DMS 273 (cell line): ENCODE data around the gene GPC5.

Experiments used
- DNase-seq: peaks from one replicate; lab custom pipeline; 2025; ENCODE audit not compliant: unreplicated experiment; lab: John Stamatoyannopoulos, UW

GPC5 gene

DNA sequence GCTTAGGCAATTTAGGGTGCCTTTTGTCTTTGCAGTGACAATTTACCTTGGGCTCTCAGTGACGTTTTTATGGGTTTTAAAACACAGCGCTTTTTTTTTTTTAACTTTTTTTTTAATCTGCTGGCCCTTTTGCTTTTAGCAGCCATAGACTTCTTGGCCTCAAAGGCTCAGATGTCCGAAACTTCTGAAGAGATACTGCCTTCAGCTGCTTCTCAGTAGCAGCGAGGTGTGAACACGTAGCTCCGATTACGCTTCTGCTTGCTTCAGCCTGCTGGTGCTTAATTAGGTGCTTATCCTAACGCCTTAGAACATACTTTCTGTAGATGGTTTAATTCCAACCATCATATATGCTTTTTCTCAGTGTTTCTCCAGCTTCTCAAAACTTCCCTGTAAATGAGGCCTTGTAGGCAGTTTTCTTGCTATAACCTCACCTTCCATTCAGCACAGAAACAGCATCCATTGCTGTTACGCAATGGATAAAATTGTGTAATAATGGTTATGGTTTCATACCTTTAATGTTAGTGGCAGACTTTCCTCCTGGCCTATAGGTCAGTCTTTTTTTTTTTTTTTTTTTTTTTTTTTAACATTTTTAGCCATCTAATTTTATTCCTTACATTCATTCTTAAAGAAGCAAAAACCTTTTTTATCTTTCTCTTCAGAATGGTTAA, 723.9 kb downstream of the GPC5 start:
- no peak for DNase-seq

- no peak for DNase-seq
Measured at GRCh38 chr13:92126399-92126798, 728.0 kb downstream of the GPC5 start.

GRCh38 chr13:92135509-92135908, 737.1 kb downstream of the GPC5 start:
- DNase-seq = no peak

DNA sequence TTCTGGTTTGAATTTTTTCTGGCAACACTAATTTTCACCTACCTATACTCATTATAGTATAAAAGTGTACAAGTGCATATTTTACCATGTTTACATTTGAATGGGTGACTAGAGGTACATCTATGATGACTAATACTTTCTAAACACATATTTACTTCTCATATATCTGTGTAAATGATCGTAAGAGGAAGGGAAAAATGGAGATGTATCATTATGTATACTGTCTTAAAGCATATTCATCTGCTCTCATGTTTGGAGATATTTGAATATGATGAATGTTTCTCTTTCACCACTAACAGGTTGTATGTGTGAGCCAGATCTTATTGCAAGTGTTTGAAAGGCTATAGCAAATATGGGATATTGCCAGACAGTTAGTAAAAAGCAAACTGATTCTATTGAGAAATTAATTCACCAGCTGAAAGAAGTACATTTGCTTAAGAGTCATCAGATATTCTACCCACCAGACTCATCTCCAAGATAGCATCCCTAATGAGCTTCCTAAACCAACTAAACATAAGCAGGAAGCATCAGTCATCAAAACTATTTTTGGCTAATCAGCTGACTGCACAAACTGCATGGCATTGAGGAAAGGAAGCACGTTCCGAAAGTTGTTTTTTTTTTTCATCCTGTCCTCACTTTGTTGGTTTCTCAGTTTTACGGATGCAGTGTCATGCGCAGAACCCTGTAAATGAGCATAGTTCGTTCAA, 738.2 kb downstream of the GPC5 start:
- DNase-seq = no peak

DNA sequence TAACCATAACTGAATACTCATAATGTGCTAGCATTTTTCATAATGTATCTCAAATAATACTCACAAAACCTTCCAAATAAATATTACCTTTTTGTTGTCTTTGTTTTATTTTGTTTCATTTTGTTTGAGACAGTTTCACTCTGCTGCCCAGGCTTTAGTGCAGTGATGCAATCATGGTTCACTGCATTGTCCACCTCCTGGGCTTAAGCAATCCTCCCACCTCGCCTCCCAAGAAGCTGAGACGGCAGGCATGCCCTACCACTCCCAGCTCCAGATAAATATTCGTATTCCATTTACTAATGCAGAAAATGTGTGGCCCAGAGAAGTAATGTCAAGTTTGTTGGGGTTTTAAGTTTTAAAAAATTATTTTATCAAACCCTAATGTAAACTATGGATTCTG, 739.1 kb downstream of the GPC5 start:
- DNase-seq = no peak

GRCh38 chr13:92143766-92144165, 745.3 kb downstream of the GPC5 start:
- DNase-seq = no peak

DNA sequence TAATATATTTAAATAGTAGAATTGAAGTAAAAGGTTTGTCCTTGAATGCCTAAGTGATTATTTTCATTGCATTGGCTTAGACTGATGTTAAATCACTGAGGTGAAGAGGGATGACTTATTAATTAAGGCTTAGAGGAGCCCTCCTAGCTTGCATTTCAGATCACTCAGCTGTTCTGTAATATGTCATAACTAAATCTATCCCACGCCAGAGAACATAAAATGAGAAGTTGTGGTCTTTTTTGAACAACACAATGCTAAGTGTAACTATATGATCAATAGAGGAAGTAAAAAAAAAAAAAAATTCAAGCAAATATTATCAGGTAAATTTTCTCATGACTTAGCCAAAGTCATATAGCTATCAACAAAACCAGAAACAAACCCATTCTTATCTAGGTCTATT, 752.2 kb downstream of the GPC5 start:
- DNase-seq = no peak

DNA sequence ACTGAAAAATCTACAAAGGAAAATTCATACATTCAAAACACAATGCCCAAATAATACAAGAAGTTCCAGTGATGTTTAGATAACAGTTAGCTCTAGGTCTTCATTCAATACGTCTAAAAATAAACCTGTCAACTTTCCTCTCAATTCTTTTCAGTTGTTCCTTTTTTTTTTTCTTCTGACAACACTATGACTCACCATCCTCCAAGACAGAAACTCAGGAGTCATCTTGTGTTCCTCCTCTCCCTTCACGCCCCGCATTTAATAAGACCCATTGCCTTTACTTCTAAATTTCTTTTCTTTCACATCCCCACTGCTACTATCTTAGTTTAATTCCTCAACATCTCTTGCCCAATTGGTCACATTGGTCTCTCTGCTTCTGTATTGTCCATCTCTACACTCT, 759.9 kb downstream of the GPC5 start:
- DNase-seq = no peak

DNA sequence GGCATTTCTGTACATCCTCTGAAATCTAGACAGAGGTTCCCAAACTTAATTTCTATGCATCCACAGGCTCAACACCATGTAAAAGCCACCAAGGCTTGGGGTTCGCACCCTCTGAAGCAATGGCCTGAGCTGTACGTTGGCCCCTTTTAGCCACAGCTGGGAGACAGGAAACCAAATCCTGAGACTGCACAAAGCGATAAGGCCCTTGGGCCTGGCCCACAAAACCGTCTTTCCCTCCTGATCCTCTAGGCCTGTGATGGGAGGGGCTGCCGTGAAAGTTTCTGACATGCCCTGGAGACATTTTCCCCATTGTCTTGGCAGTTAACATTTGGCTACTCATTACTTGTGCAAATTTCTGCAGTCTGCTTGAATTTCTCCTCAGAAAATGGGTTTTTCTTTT, 766.4 kb downstream of the GPC5 start:
- no peak for DNase-seq

- no peak for DNase-seq
Measured at GRCh38 chr13:92172191-92172590, 773.8 kb downstream of the GPC5 start.

DNA sequence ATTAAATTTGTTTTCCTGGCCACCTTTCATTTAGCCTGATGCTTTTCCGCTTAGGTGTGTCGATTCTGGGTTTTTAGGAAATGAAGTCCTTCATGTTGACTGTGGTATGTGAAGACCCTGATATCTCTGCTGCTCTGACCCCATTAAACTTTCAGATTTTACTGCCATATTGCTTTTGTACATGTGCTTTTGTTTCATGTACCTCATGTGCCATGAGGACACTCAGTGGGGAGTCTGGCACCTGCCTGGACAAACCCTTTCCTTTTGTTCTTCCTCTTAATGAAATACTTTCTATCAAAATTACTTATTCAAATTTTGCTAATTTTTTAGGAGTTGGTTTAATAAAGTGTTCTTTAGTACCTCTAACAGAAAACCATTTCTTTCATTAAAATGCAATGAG, 774.8 kb downstream of the GPC5 start:
- no peak for DNase-seq

DNA sequence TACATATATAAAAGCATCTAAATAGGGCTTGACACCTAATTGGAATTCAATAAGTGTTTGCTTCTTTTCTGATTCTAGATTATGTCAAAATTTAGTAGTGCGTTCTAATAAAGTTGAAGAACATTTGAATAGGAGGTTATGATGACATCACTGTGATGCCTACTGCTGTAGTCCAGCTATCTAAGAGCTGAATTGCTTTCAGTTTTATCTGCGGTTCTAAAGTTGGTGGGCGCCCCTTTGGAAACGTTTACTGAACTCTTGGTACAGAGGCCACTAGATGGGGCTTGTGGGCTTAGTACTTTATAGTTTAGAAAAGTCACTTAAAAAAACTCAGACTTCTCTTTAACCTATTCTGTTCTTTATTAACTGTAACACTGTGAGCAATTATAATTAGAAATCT, 776.9 kb downstream of the GPC5 start:
- DNase-seq = peak; percentile 64

DNA sequence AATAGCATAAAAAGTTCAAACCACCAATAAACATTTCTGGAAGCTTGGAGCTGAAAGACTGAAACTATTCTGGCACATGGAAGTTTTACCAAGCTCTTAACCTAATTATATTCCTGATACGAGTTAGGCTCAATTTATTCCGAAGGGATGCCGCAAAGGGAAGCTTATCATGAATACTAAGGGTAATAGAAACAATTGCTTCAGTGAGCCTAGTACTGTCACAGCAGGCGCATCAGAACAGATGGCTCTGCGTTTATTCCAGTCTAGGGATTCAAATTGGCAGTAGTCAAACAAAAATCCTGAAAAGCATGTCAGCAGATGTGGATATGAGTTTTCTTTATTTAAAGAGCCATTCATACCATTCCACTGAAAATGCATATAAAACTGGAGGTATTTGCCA, 779.5 kb downstream of the GPC5 start:
- DNase-seq = peak; percentile 6

DNA sequence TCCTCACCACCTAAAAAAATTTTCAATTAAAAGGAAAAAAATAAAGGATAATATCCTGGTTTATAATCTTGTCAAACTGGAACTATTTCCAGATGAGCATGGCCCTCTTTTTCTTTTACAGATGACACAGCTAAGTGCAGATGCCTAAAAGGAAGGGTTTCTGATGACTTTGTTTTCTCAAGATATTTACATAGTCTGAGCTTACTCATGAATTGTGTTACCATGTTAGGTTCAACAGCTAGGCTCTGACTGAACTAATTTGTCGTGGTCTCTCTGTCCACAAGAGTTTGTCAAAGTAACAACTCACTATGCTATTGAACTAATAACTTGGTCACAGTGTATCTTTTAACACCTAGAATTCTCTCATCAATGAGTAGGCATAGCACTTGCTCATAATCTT, 780.8 kb downstream of the GPC5 start:
- no peak for DNase-seq

- peak; percentile 63 for DNase-seq
Measured at GRCh38 chr13:92187378-92187989, 789.1 kb downstream of the GPC5 start.

GRCh38 chr13:92188574-92188973, 790.2 kb downstream of the GPC5 start:
- DNase-seq = no peak

GRCh38 chr13:92196591-92197256, 798.3 kb downstream of the GPC5 start:
- peak; percentile 41 for DNase-seq

GRCh38 chr13:92197669-92198068, 799.2 kb downstream of the GPC5 start:
- DNase-seq = peak; percentile 12

GRCh38 chr13:92218615-92219014, 820.2 kb downstream of the GPC5 start:
- DNase-seq = no peak

- no peak for DNase-seq
Measured at GRCh38 chr13:92221916-92222315, 823.5 kb downstream of the GPC5 start.

GRCh38 chr13:92224052-92224821, 825.8 kb downstream of the GPC5 start:
- DNase-seq = no peak
